Measurements from ENCODE around the gene PXDN. TPM values are rescaled to one million over a fixed set of nuclear protein-coding genes. Genes with fewer than 3 reads are reported as not detected.

PXDN gene
- total RNA-seq, 4 donors from 2014 or later: 7.0 to 9.5 (median 9.4) TPM

DNA sequence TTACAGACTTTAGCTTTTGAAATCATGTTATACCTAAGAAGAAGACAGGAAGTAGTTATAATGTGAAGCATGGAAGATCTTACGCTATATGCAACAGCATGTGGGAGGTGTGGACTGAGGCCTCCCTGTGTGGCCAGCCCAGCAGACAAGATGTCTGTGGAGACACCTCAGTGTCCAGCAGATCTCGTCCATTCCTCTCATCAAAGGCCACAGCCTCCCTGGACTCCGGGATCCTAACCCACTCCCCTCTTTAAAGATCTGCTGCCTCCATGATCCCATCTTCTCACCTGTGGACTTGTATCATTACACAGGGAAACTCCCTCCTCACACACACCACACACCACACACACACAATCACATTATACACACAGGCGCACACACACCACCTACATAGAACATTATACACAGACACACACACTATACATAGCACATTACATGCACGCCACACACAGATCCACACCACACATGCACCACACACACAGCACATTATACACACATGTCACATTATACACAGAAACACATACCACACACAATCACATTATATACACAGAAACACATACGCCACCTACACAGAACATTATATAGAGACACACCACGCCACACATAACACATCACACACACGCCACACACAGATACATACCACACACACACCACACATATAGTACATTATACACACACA lies 89.5 kb downstream of the PXDN start:
- H3K9me3 ChIP-seq: no peaks in the 10 kb centered on the region
- peaks cover 31% of the 10 kb centered on the region for H3K4me1 ChIP-seq
- H3K4me3 ChIP-seq: no peak overlapping the region
- peaks cover 3% of the 10 kb centered on the region for H3K36me3 ChIP-seq
- WGBS: 82% methylated on average over 8 of the region's 8 CpGs
- no peak for TF ChIP-seq EP300 (IDR thresholded peaks at IDR 0.05)
- TF ChIP-seq POLR2AphosphoS5 (IDR thresholded peaks at IDR 0.05): no peak
- TF ChIP-seq POLR2A (IDR thresholded peaks at IDR 0.05): no peak
- DNase-seq (ENCODE audit: low spot score in 2 of 2): no peak
- no peaks in the 10 kb centered on the region for H3K27me3 ChIP-seq
- H3K27ac ChIP-seq: no peak overlapping the region

DNA sequence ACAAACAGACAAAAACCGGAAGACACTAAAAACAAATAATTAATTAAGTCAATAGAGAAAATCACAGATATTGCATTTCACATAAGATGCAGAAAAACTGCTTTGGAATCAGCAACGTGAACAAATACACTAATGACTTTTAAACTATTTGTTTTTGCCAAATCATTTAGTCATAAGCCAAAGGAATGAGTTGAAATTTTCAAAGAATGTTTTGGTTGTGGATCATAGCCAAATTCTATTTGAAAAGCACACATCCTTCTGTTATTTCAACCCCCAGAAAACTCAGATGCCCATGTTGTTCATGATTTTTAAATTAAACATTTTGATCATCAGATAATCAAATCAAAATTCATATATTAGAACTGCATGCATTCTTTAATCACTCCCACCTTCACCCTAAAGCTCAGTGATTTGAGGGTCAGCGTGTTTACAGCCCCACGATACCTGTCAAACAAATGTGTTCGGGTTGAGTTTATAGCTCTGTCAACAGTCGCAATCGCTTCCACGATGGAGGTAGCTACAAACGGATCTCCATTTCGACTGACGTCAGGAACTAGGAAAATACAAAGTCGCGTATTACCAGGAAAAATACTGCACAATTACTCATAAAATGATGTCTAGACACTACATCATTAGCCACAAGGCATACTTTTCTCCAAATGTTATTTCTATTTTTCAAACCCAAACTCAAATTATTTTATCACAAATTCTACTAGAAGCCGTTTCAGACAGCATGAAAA lies 90.2 kb downstream of the PXDN start:
- 68% methylated on average over 14 of the region's 14 CpGs for WGBS
- peaks cover 31% of the 10 kb centered on the region for H3K4me1 ChIP-seq
- H3K36me3 ChIP-seq: peaks cover 2% of the 10 kb centered on the region
- peak overlapping the region; percentile 70 for H3K27ac ChIP-seq
- no peak for DNase-seq (ENCODE audit: low spot score in 2 of 2)
- H3K4me3 ChIP-seq: no peak overlapping the region
- H3K27me3 ChIP-seq: no peaks in the 10 kb centered on the region
- TF ChIP-seq EP300 (IDR thresholded peaks at IDR 0.05) (no peak), POLR2A (IDR thresholded peaks at IDR 0.05) (no peak), POLR2AphosphoS5 (IDR thresholded peaks at IDR 0.05) (no peak)
- TF ChIP-seq, protein P1, sequence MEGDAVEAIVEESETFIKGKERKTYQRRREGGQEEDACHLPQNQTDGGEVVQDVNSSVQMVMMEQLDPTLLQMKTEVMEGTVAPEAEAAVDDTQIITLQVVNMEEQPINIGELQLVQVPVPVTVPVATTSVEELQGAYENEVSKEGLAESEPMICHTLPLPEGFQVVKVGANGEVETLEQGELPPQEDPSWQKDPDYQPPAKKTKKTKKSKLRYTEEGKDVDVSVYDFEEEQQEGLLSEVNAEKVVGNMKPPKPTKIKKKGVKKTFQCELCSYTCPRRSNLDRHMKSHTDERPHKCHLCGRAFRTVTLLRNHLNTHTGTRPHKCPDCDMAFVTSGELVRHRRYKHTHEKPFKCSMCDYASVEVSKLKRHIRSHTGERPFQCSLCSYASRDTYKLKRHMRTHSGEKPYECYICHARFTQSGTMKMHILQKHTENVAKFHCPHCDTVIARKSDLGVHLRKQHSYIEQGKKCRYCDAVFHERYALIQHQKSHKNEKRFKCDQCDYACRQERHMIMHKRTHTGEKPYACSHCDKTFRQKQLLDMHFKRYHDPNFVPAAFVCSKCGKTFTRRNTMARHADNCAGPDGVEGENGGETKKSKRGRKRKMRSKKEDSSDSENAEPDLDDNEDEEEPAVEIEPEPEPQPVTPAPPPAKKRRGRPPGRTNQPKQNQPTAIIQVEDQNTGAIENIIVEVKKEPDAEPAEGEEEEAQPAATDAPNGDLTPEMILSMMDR (IDR thresholded peaks at IDR 0.05): no peak
- no peaks in the 10 kb centered on the region for H3K9me3 ChIP-seq

DNA sequence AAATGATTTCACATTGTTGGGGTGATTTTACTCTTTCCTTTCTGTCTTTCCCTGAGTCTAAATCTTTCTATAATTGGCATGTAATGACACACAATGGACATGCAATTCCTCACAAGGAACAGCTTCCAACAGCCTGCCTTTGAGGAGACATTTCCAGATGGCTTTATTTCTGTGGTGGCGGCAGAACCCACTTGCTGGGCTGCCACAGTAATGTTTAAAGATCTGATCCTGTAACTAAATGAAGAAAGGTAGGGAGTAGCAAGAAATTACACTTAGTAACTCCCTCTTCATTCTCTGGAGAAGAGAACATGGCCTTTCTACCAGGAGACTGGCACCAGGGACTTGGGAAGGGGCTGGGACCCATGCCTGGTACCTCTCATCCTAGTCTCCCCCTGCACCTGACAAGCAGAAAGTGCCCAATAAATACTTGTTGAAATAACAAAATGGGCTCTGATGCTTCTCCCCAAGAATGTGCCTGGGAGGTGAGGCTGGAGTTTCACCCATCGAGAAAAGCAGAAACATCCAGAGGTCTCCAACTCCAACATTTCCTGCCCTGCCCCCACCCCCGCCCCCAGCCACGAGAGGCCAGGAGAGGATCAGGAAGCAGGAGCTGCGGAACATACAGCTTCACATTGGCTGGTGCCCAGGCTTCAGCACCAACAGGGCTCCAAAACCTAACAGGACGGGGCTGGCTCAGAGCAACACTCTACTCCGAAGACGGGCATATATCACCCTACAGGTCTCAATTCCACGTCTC lies 92.1 kb downstream of the PXDN start:
- Histone ChIP-seq H3K27me3 (no peaks in the 10 kb centered on the region), H3K27ac (no peak overlapping the region), H3K4me3 (no peak overlapping the region), H3K36me3 (peaks cover 21% of the 10 kb centered on the region), H3K9me3 (no peaks in the 10 kb centered on the region), H3K4me1 (peaks cover 31% of the 10 kb centered on the region)
- TF ChIP-seq, protein P1 (IDR thresholded peaks at IDR 0.05): no peak
- TF ChIP-seq POLR2AphosphoS5 (IDR thresholded peaks at IDR 0.05) (no peak), POLR2A (IDR thresholded peaks at IDR 0.05) (no peak), EP300 (IDR thresholded peaks at IDR 0.05) (no peak)
- 41% methylated on average over 9 of the region's 9 CpGs for WGBS
- no peak for DNase-seq (ENCODE audit: low spot score in 2 of 2)

DNA sequence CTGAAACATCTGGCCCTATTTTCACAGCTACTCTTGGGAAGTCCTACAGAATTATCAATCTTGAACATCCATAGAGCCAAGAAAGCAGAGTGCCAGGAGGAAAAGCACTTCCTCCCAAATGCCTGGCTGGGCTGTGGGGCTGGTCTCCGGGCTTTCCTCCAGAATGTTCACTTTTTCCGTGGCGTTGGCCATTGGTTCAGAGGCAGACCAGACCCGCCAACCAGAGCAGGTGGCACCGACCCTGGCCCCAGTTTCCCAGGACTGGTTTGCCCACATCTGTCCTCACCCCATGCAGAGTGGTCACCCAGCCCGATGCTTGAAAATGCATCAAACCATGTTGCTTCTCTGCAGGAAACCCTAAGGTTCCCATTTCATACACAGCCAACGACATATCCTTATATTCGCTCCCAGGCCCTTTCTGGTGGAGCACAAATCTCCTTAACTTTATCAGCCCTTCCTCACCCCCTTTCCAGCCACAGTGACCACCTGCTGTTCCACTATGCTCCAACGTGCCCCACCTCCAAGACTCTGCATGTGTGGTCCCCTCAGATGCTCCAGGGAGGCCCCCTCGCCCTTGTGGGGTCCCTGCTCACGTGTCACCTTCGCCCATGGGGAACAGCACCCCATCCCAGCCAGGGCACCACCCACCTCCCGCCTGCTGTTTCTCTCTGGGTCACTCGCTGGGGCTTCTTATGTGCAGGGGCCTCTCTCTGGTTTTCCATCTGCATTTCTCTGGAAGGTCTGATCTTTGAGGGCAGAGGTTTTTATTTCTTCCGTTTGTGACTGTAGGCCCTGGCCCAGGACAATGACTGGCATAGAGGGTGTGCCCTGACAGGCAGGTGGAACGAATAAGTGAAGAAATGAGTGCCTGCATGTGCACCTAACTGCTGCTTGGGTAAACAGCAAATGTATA lies 92.9 kb downstream of the PXDN start:
- no peaks in the 10 kb centered on the region for H3K27me3 ChIP-seq
- no peak overlapping the region for H3K4me3 ChIP-seq
- peaks cover 21% of the 10 kb centered on the region for H3K36me3 ChIP-seq
- no peaks in the 10 kb centered on the region for H3K9me3 ChIP-seq
- WGBS: 71% methylated on average over 16 of the region's 16 CpGs
- H3K27ac ChIP-seq: no peak overlapping the region
- peaks cover 31% of the 10 kb centered on the region for H3K4me1 ChIP-seq
- DNase-seq (ENCODE audit: low spot score in 2 of 2): no peak
- TF ChIP-seq, protein P1 (IDR thresholded peaks at IDR 0.05): no peak
- TF ChIP-seq POLR2AphosphoS5 (IDR thresholded peaks at IDR 0.05): no peak
- no peak for TF ChIP-seq POLR2A (IDR thresholded peaks at IDR 0.05)
- TF ChIP-seq EP300 (IDR thresholded peaks at IDR 0.05): no peak

Data from suprapubic skin (tissue), 4 donors.